Stomach (tissue), 9 donors: Measurements from ENCODE around the gene ADAMTSL3. TPM values are rescaled to one million over a fixed set of nuclear protein-coding genes. Genes with fewer than 3 reads are reported as not detected.
A peak's percentile ranks its signal among the peaks of the same experiment; 100 is the strongest.

Source experiments
- DNase-seq, 2 donors: peaks; one replicate each; pipeline versions ENCODE4 v3.0.0 to v3.0.0-alpha.2; 2013 to 2019
- H3K27ac ChIP-seq, 5 donors: fragments of 200-600 bp in 4 of 5; sonication (generic) in 4 of 5; one replicate each; pipeline ENCODE4 v1.5.1; 2013 to 2019; ENCODE audit warnings: mild to moderate bottlenecking in 1 of 5, moderate library complexity in 1 of 5
- H3K27me3 ChIP-seq, 3 donors: fragments of 200-600 bp; sonication (generic); one replicate each; pipeline ENCODE4 v1.5.1; 2017 to 2019; ENCODE audit warnings: mixed run types in 1 of 3
- H3K36me3 ChIP-seq, 4 donors: fragments of 200-600 bp; sonication (generic); 1 replicate in 3 of 4; 2 replicates in 1 of 4; pipeline ENCODE4 v1.5.1; 2016 to 2019
- H3K4me1 ChIP-seq, 4 donors: fragments of 200-600 bp; sonication (generic); one replicate each; pipeline ENCODE4 v1.5.1; 2016 to 2019
- H3K4me3 ChIP-seq, 4 donors: fragments of 200-600 bp; sonication (generic) in 3 of 4; one replicate each; pipeline ENCODE4 v1.5.1; 2016 to 2019; ENCODE audit warnings: mild to moderate bottlenecking in 1 of 4
- H3K9me3 ChIP-seq, 4 donors: fragments of 200-600 bp; sonication (generic); one replicate each; pipeline ENCODE4 v1.5.1; 2016 to 2019
- EP300 ChIP-seq: sonication (generic); formaldehyde crosslinking; IDR thresholded peaks from one replicate; pipeline ENCODE4 v1.6.1; 2017; ENCODE audit warnings: antibody characterized with exemption
- POLR2A ChIP-seq, 4 donors: fragments of 450-650 bp; IDR thresholded peaks; one replicate each; pipeline ENCODE4 v1.6.1; 2016; ENCODE audit warnings: antibody characterized with exemption in 4 of 4, control low read depth in 2 of 4, mild to moderate bottlenecking in 1 of 4, moderate library complexity in 1 of 4
- POLR2AphosphoS5 ChIP-seq, 3 donors: sonication (generic); formaldehyde crosslinking; IDR thresholded peaks; one replicate each; pipeline ENCODE4 v1.6.1; 2016; ENCODE audit warnings: antibody characterized with exemption in 3 of 3
- WGBS, 5 donors: extraction: QIAGEN DNeasy Blood & Tissue Kit in 3 of 5; methylation state at CpG; one replicate each; pipeline versions ENCODE4 v1.1.5 to v1.1.7; 2013 to 2018; 5-methylcytosine and 5-hydroxymethylcytosine counted together
- intact Hi-C: fragments of 100-400 bp; cut with DNase I; formaldehyde crosslinking; loops from one replicate; pipeline ENCODE4 v1.15.1; 2023; ENCODE audit warnings: low total_unique reads
- polyA plus RNA-seq, 3 donors: library from polyadenylated mRNA; stranded (reverse); fragments of 200-250 nt; gene quantifications; one replicate each; pipeline ENCODE4 v1.2.3, GENCODE V29; 2013
- total RNA-seq, 5 donors: library from RNA; depleted of rRNA; stranded (reverse); fragments of >200 nt; gene quantifications; one replicate each; pipeline versions ENCODE4 v1.1.0 to v1.2.3, GENCODE V29; 2014 to 2016
- TF ChIP-seq, protein P1 (sequence below), 7 experiments: fragments of 450-650 bp in 4 of 7; fragments of 200-600 bp in 3 of 7; sonication (generic) in 3 of 7; IDR thresholded peaks; one replicate each; pipeline ENCODE4 v1.5.1; 2016 to 2019; ENCODE audit warnings: antibody characterized with exemption in 7 of 7, control low read depth in 2 of 7, mild to moderate bottlenecking in 1 of 7
- donor health status: healthy with polysubstance abuse.
- donor health status: Bipolar disorder and iron deficiency.
- donor health status: healthy.

Gene ADAMTSL3
- total and polyA plus RNA-seq, 8 donors = 1.1 to 54.9 (median 6.0) TPM

GRCh38 chr15:83855956-83856355 lies 202.0 kb downstream of the ADAMTSL3 start:
- intact Hi-C loops = no loop called here
- WGBS, 5 donors = 47 to 70% (median 65%) methylated on average over 1 of the region's 1 CpG
- Histone ChIP-seq H3K4me1 (peaks cover 0 to 32% (median 11%) of the 10 kb centered on the region in 4 donors), H3K4me3 (no peak overlapping the region), H3K9me3 (no peaks in the 10 kb centered on the region), H3K27me3 (no peaks in the 10 kb centered on the region), H3K36me3 (no peaks in the 10 kb centered on the region), H3K27ac (no peak overlapping the region)
- no peak for DNase-seq
- no peak for TF ChIP-seq POLR2AphosphoS5 (IDR thresholded peaks at IDR 0.05)
- no peak for TF ChIP-seq POLR2A (IDR thresholded peaks at IDR 0.05)
- TF ChIP-seq, protein P1, sequence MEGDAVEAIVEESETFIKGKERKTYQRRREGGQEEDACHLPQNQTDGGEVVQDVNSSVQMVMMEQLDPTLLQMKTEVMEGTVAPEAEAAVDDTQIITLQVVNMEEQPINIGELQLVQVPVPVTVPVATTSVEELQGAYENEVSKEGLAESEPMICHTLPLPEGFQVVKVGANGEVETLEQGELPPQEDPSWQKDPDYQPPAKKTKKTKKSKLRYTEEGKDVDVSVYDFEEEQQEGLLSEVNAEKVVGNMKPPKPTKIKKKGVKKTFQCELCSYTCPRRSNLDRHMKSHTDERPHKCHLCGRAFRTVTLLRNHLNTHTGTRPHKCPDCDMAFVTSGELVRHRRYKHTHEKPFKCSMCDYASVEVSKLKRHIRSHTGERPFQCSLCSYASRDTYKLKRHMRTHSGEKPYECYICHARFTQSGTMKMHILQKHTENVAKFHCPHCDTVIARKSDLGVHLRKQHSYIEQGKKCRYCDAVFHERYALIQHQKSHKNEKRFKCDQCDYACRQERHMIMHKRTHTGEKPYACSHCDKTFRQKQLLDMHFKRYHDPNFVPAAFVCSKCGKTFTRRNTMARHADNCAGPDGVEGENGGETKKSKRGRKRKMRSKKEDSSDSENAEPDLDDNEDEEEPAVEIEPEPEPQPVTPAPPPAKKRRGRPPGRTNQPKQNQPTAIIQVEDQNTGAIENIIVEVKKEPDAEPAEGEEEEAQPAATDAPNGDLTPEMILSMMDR (IDR thresholded peaks at IDR 0.05) = no peak
- TF ChIP-seq EP300 = no peak

DNA sequence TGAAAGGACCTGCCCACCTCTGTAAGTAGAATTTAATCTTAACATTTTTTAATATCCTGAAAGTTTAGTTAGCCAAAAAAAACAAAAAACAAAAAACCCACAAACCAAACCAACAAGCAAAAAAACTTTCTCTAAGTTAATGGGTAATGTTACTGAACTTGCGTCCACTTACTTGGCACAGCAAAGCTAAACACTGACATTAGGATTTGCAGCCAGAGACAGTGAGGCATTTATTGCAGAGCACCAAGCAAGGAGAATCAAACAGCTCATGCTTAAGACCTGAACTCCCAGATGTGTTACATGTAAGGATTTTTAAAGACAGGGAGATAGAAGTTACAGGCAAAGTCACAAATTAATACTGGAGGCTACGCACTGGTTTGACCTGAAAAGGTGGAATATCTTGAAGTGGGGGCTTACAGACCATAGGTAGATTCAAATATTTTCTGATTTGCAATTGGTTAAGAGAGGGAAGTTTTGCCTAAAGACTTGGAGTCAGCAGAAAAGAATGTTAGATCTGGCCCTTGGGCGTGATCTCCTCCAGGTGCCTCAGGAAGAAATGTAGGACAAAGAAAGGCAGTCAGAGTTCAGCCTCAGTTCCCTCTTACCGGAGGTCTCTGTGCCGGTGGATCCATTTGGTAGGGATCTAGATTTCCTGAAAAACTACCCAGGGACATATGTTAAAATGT lies 205.0 kb downstream of the ADAMTSL3 start:
- DNase-seq = no peak
- intact Hi-C loops = no loop called here
- no peak overlapping the region for H3K4me3 ChIP-seq
- H3K36me3 ChIP-seq = no peaks in the 10 kb centered on the region
- no peaks in the 10 kb centered on the region for H3K9me3 ChIP-seq
- peaks cover 0 to 27% (median 9%) of the 10 kb centered on the region in 4 donors for H3K4me1 ChIP-seq
- TF ChIP-seq POLR2A (IDR thresholded peaks at IDR 0.05) = no peak
- no peak for TF ChIP-seq POLR2AphosphoS5 (IDR thresholded peaks at IDR 0.05)
- no peak for TF ChIP-seq EP300
- TF ChIP-seq, protein P1 (IDR thresholded peaks at IDR 0.05) = no peak
- 79 to 87% (median 86%) methylated on average over 5 of the region's 5 CpGs for WGBS, 5 donors
- H3K27me3 ChIP-seq = no peaks in the 10 kb centered on the region
- H3K27ac ChIP-seq = no peak overlapping the region

GRCh38 chr15:83866692-83867091 lies 212.8 kb downstream of the ADAMTSL3 start:
- Histone ChIP-seq H3K4me3 (no peak overlapping the region), H3K9me3 (no peaks in the 10 kb centered on the region), H3K4me1 (peaks cover 0 to 15% (median 3%) of the 10 kb centered on the region in 4 donors), H3K36me3 (no peaks in the 10 kb centered on the region), H3K27me3 (no peaks in the 10 kb centered on the region), H3K27ac (no peak overlapping the region)
- DNase-seq = peak in 1 of 2 donors; percentile 32
- TF ChIP-seq POLR2AphosphoS5 (IDR thresholded peaks at IDR 0.05) = no peak
- no peak for TF ChIP-seq POLR2A (IDR thresholded peaks at IDR 0.05)
- TF ChIP-seq, protein P1 (IDR thresholded peaks at IDR 0.05) = no peak
- TF ChIP-seq EP300 = no peak
- 38 to 66% (median 60%) methylated on average over 1 of the region's 1 CpG for WGBS, 5 donors
- intact Hi-C loops = no loop called here

DNA sequence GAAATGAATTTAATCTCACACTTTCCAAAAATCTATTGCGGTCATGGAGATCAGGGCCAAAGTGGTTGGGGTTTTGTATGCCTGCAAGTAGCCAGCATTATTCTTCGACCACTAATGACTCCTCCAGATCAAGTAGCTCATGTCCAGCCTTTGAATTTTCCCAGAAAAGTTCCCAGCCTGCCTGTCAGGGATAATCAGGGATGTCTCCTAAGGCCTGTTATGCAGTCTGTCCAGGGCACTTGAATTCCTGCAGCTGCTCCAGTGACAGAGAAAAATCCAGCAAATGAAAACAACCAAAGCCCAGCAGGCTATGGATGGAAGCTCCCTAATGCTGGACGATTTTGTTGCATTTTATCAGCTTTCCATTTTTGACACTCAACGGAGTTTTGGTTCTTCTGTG lies 215.4 kb downstream of the ADAMTSL3 start:
- peaks cover 0 to 21% (median 3%) of the 10 kb centered on the region in 4 donors for H3K4me1 ChIP-seq
- peak overlapping the region in 1 of 5 donors; percentile 42 for H3K27ac ChIP-seq
- no peak overlapping the region for H3K4me3 ChIP-seq
- H3K27me3 ChIP-seq = no peaks in the 10 kb centered on the region
- peak in 1 of 2 donors; percentile 51 for DNase-seq
- TF ChIP-seq POLR2AphosphoS5 (IDR thresholded peaks at IDR 0.05) (no peak), EP300 (no peak), POLR2A (IDR thresholded peaks at IDR 0.05) (no peak)
- TF ChIP-seq, protein P1 (IDR thresholded peaks at IDR 0.05) = no peak
- intact Hi-C loops = no loop called here
- H3K9me3 ChIP-seq = no peaks in the 10 kb centered on the region
- no peaks in the 10 kb centered on the region for H3K36me3 ChIP-seq
- WGBS, 5 donors = 36 to 47% (median 45%) methylated on average over 4 of the region's 4 CpGs
